Stimulated activated CD4-positive, alpha-beta T cell treated with anti-CD3 and anti-CD28 coated beads, Interleukin-4, amount 100 ng/mL, for 48 hours (primary cell): Measurements from ENCODE around the gene NDST4.

Experiments
- DNase-seq, 2 donors: peaks; one replicate each; pipeline ENCODE4 v3.0.0-alpha.2; 2020; ENCODE audit warnings: low read depth in 2 of 2

Gene NDST4

DNA sequence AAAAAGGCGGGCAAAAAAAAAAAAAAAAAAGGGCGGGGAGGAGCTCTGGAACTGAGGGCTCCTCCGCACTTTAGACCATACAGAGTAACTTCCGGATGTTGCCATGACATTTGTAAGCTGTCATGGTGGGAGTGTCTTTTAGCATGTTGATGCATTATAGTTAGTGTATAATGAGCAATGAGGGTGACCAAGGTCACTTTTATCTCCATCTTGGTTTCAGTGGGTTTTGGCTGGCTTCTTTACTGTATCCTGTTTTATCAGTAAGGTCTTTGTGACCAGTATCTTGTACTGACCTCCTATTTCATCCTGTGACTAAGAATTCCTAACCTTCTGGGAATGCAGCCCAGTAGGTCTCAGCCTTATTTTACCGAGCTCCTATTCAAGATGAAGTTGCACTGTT, 321.4 kb downstream of the NDST4 start:
- no peak for DNase-seq

DNA sequence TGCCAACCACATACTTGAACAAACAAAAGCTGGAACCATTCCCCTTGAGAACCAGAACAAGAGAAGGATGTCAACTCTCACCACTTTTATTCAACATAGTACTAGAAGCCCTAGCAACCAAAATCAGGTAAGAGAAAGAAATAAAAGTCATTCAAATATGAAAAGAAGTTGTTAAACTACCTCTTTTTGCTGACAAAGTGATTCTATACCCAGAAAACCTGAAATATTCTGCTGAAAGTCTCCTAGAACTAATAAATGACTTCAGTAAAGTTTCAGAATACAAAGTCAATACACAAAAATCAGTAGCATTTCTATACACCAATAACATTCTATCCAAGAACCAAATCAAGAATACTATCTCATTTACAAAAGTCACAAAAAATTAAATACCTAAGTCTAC, 327.9 kb downstream of the NDST4 start:
- DNase-seq = no peak

- no peak for DNase-seq
Measured at GRCh38 chr4:114783215-114783595, 330.2 kb downstream of the NDST4 start.

DNA sequence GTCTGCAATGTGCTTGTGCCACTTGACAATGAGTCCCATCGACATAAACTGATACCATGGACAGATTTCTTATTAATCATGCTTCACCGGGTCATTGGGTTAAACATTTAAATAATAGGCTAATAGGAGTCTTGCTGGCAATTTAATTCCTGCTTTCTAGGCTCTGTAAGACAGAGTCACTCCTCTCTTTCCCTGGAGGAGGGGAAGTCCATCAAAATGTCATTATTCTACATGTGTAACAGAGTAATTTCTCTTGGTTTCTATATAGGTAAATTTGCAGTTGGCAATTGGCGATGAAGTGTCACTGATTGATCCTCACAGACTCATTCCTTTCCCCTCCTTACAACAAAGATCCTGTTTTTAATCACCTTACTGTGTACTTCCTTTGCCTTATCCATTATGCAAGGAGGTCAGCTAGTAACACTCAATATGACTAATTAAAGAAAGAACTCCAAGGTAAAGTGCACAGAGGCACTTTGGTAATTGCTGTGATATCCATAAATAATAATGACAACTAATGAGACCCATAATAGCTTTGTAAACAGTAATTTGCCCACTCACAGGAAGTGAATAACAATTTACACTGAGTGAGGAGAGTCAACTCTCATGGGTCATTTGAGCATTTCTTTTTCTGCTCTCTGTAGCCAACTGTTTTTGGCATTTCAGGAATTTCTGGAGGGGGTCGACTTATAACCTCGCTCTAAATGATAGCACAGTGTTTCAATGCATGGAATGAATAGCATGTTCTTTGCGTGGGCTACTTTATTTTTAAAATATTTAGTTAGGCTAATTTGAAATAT, 330.8 kb downstream of the NDST4 start:
- no peak for DNase-seq

- no peak for DNase-seq
Measured at GRCh38 chr4:114780205-114780604, 333.2 kb downstream of the NDST4 start.
